Heart right ventricle (tissue), 16 donors: ENCODE results near the gene TMEM62. TPM values are rescaled to one million over a fixed set of nuclear protein-coding genes. Genes with fewer than 3 reads are reported as not detected.
"Not testable (repeated sequence)": the region's sequence is repeated elsewhere in the genome, so short reads cannot be mapped to it uniquely, and the experiment has no call there.

Experiments used
- ATAC-seq, 8 donors: fragments of 200-7000 bp; cut with Tn5 transposase; one replicate each; pipeline ENCODE4 v1.9.1; 2020; ENCODE audit warnings: mild to moderate bottlenecking in 8 of 8, moderate library complexity in 8 of 8, moderate number of reproducible peaks in 1 of 8
- DNase-seq, 2 donors: peaks; one replicate each; pipeline ENCODE4 v3.0.0-alpha.2; 2020
- H3K27ac ChIP-seq, 10 donors: fragments of 200-600 bp; sonication (generic) in 2 of 10; one replicate each; pipeline versions ENCODE4 v1.5.0 to v1.8.0; 2020 to 2022; ENCODE audit warnings: mild to moderate bottlenecking in 3 of 10
- H3K27me3 ChIP-seq, 7 donors: fragments of 200-600 bp; one replicate each; pipeline ENCODE4 v1.8.0; 2021 to 2022; ENCODE audit warnings: mild to moderate bottlenecking in 2 of 7
- H3K36me3 ChIP-seq, 9 donors: fragments of 200-600 bp; sonication (generic) in 1 of 9; one replicate each; pipeline versions ENCODE4 v1.5.0 to v1.8.0; 2020 to 2022; ENCODE audit warnings: mild to moderate bottlenecking in 2 of 9
- H3K4me1 ChIP-seq, 9 donors: fragments of 200-600 bp; sonication (generic) in 1 of 9; one replicate each; pipeline versions ENCODE4 v1.5.0 to v1.8.0; 2020 to 2022; ENCODE audit warnings: mild to moderate bottlenecking in 4 of 9
- H3K4me3 ChIP-seq, 10 donors: fragments of 200-600 bp; sonication (generic) in 2 of 10; one replicate each; pipeline versions ENCODE4 v1.5.0 to v1.8.0; 2020 to 2022; ENCODE audit warnings: mild to moderate bottlenecking in 7 of 10, moderate library complexity in 2 of 10
- H3K9me3 ChIP-seq, 11 donors: fragments of 200-600 bp in 10 of 11; sonication (generic) in 2 of 11; one replicate each; pipeline versions ENCODE4 v1.5.0 to v1.8.0; 2013 to 2022; ENCODE audit warnings: mild to moderate bottlenecking in 2 of 11, control low read depth in 1 of 11, moderate library complexity in 1 of 11
- CTCF ChIP-seq, 9 donors: fragments of 200-600 bp; sonication (generic) in 2 of 9; IDR thresholded peaks; one replicate each; pipeline versions ENCODE4 v1.5.0 to v1.8.0; 2021 to 2022; ENCODE audit warnings: antibody characterized with exemption in 9 of 9, mild to moderate bottlenecking in 5 of 9, moderate library complexity in 1 of 9
- WGBS, 2 donors: extraction: QIAGEN DNeasy Blood & Tissue Kit; methylation state at CpG; one replicate each; pipeline ENCODE4 v1.1.7; 2013; ENCODE audit warnings: inconsistent platforms in 1 of 2; 5-methylcytosine and 5-hydroxymethylcytosine counted together
- intact Hi-C, 10 donors: fragments of 100-400 bp; cut with DNase I; formaldehyde crosslinking; loops; one replicate each; pipeline versions ENCODE4 v1.11.1 to v1.14.2; 2022
- polyA plus RNA-seq, 2 donors: library from polyadenylated mRNA; stranded (reverse); fragments of 200-250 nt; gene quantifications; one replicate each; pipeline ENCODE4 v1.2.3, GENCODE V29; 2013
- total RNA-seq, 10 donors: library from RNA; stranded (reverse); fragmentation: NEBNext Ultra II Directional in 3 of 10; extraction: Animal tissue kit (Norgen Biotek cat#: 25700) in 3 of 10; gene quantifications; one replicate each; pipeline versions ENCODE4 v1.2.1 to v1.2.4, GENCODE V29; 2021 to 2023
- donor health status: Arrhythmogenic right ventricular cardiomyopathy.
- donor health status: ischemic (EF 13 %, LVEDD 7.1; RV severe dilation, severe dysfunction).
- donor health status: healthy with polysubstance abuse.
- donor health status: DM: no; HTN: yes; CAD: no.
- donor health status: DM: no; HTN: no; CAD: no.
- donor health status: ischemic (EF 25% LVEDD 6.9; RV normal size, moderate dysfunction).
- donor health status: ischemic (EF 25% LVEDD 5.7; RV mildly dilated, moderate dysfunction).
- donor health status: healthy.
- donor health status: DM: yes; HTN: yes; CAD: no.
- donor health status: Ischemic cardiomyopathy.
- donor health status: ischemic (EF 35%, LVEDD 5.7; RV mildly dilated, moderate dysfunction).
- donor health status: nonischemic (EF 11% LVEDD 7.7; RV severe dilation, severe dysfunction).
- donor health status: DM: yes; HTN: yes; CAD: no.
- donor health status: PGD.
- donor health status: ischemic (EF 29% LVEDD 5.4; RV normal size, mild dysfunction).
- donor health status: nonischemic (EF 23%, LVEDD 6.1; RV moderate dilation, normal function).

TMEM62 gene
- total and polyA plus RNA-seq, 12 donors: 7.6 to 13.9 (median 11.7) TPM

DNA sequence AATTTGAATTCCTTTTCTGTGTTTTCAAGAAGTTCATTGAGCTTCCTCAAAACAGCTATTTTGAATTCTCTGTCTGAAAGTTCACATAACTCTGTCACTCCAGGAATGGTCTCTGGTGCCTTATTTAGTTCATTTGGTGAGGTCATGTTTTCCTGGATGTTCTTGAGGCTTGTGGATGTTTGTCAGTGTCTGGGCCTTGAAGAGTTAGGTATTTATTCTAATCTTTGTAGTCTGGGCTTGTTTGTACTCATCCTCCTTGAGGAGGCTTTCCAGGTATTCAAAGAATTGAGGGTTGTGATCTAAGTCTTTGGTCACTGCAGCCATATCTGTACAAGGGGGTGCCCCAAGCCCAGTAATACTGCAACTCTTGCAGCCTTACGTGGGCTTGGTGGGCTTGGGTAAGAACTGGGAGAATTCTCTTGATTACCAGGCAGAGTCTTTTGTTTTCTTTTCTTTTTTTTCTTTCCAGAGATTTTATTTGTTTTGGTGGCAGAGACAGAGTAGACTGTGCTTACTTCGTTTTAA is 32.5 kb downstream of the TMEM62 start:
- WGBS, 2 donors: 95 to 100% methylated on average over 1 to 2 of the region's 2 CpGs
- TF ChIP-seq CTCF (IDR thresholded peaks at IDR 0.05): no peak
- H3K27ac ChIP-seq: no peak overlapping the region

DNA sequence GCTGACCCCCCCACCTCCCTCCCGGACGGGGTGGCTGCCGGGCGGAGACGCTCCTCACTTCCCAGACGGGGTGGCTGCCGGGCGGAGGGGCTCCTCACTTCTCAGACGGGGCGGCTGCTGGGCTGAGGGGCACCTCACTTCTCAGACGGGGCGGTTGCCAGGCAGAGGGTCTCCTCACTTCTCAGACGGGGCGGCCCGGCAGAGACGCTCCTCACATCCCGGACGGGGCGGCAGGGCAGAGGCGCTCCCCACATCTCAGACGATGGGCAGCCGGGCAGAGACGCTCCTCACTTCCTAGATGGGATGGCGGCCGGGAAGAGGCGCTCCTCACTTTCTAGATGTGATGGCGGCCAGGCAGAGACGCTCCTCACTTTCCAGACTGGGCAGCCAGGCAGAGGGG is 33.9 kb downstream of the TMEM62 start:
- Histone ChIP-seq H3K36me3 (peaks cover 0 to 79% (median 27%) of the 10 kb centered on the region in 9 donors), H3K4me1 (peaks cover 0 to 10% (median 0%) of the 10 kb centered on the region in 9 donors)
- H3K27me3 ChIP-seq, H3K9me3 ChIP-seq, intact Hi-C loops, DNase-seq, ATAC-seq, H3K4me3 ChIP-seq, H3K27ac ChIP-seq: not testable (repeated sequence)
- 97 to 98% methylated on average over 14 to 28 of the region's 28 CpGs for WGBS, 2 donors

More for the DNA sequence above, 32.5 kb downstream of the TMEM62 start:
- Histone ChIP-seq H3K4me3 (no peak overlapping the region), H3K4me1 (peaks cover 0 to 10% (median 0%) of the 10 kb centered on the region in 9 donors), H3K36me3 (peaks cover 0 to 79% (median 23%) of the 10 kb centered on the region in 9 donors), H3K27me3 (no peaks in the 10 kb centered on the region), H3K9me3 (no peaks in the 10 kb centered on the region)
- ATAC-seq: no peak
- intact Hi-C loops: no loop called here
- DNase-seq: no peak

DNA sequence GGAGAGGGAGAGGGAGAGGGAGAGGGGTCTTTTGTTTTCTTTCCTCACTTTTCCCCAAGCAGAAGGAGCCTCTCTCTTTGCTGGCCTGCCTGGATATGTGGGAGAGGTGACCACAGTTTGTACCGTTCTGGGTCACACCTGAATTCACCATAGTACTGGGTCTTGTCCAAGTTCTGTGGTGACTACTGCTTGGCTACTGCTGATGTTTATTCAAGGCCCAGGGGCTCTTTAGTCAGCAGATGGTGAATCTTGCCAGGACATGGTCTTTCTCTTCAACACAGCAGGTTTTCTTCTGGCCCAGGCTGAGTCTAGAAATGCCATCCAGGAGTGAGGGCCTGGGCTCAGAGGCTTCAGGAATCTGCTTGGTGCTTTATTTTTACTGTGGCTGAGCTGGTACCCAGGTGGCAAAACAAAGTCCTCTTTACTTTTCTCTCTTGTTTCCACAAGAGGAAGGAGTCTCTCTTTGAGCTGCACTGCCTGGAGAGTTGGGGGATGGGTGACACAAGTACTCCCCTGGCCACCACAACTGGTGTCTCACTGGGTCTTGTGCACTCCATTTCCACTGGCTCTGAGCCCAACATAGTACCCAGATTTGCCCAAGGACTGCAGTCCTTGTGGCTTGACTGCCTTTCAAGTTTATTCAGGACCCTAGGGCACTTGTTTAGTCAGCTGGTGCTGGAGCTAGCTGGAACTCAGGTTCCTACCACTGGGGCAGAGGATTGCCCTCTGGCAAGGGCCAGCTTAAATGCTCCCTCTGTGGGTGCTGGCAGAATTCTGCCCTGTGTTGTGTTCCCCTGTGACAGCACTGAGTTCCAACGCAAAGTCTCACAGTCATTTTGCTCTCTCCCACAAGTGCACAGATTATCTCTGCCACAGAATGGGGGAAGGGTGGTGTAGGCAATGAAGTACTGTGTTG is 35.1 kb downstream of the TMEM62 start:
- ATAC-seq: peak; percentile 49 to 96 (median 87)
- Histone ChIP-seq H3K36me3 (peaks cover 0 to 79% (median 35%) of the 10 kb centered on the region in 9 donors), H3K27ac (peak overlapping the region in 9 of 10 donors; percentile 20 to 73 (median 54)), H3K27me3 (no peaks in the 10 kb centered on the region), H3K4me1 (peaks cover 0 to 10% (median 0%) of the 10 kb centered on the region in 9 donors), H3K4me3 (no peak overlapping the region), H3K9me3 (peaks cover 0 to 8% (median 0%) of the 10 kb centered on the region in 11 donors)
- WGBS, 2 donors: 52 to 55% methylated on average over 2 of the region's 2 CpGs
- DNase-seq: peak in 1 of 2 donors; percentile 16
- intact Hi-C loops: no loop called here
- TF ChIP-seq CTCF (IDR thresholded peaks at IDR 0.05): peak in 1 of 9 donors; percentile 16

- no peak for ATAC-seq
These were observed 36.5 kb downstream of the TMEM62 start for GRCh38 chr15:43169888-43170287.

DNA sequence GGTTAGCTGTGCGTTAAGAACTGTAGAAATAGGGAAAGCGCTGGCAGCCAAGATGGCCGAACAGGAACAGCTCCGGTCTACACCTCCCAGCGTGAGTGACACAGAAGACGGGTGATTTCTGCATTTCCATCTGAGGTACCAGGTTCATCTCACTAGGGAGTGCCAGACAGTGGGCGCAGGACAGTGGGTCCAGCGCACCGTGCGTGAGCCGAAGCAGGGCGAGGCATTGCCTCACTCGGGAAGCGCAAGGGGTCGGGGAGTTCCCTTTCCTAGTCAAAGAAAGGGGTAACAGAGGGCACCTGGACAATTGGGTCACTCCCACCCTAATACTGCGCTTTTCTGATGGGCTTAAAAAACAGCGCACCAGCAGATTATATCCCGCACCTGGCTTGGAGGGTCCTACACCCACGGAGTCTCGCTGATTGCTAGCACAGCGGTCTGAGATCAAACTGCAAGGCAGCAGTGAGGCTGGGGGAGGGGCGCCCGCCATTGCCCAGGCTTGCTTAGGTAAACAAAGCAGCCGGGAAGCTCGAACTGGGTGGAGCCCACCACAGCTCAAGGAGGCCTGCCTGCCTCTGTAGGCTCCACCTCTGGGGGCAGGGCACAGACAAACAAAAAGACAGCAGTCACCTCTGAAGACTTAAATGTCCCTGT is 42.4 kb downstream of the TMEM62 start:
- ATAC-seq, DNase-seq, H3K4me1 ChIP-seq, H3K27ac ChIP-seq, H3K27me3 ChIP-seq, H3K9me3 ChIP-seq, H3K4me3 ChIP-seq, intact Hi-C loops: not testable (repeated sequence)
- peaks cover 0 to 83% (median 38%) of the 10 kb centered on the region in 9 donors for H3K36me3 ChIP-seq
- 97 to 99% methylated on average over 23 of the region's 25 CpGs for WGBS, 2 donors

More at GRCh38 chr15:43169888-43170287, 36.5 kb downstream of the TMEM62 start:
- no peaks in the 10 kb centered on the region for H3K27me3 ChIP-seq
- no peak overlapping the region for H3K27ac ChIP-seq
- H3K9me3 ChIP-seq: peaks cover 0 to 8% (median 0%) of the 10 kb centered on the region in 11 donors
- H3K4me1 ChIP-seq: peaks cover 0 to 10% (median 0%) of the 10 kb centered on the region in 9 donors
- intact Hi-C loops: no loop called here
- no peak for TF ChIP-seq CTCF (IDR thresholded peaks at IDR 0.05)
- WGBS, 2 donors: 75 to 77% methylated on average over 4 of the region's 4 CpGs
- H3K4me3 ChIP-seq: no peak overlapping the region
- no peak for DNase-seq
- peaks cover 0 to 79% (median 33%) of the 10 kb centered on the region in 9 donors for H3K36me3 ChIP-seq

GRCh38 chr15:43177147-43177546 is 43.8 kb downstream of the TMEM62 start:
- H3K27ac ChIP-seq, H3K4me1 ChIP-seq, ATAC-seq, H3K27me3 ChIP-seq, H3K9me3 ChIP-seq, intact Hi-C loops, H3K4me3 ChIP-seq, DNase-seq: not testable (repeated sequence)
- peaks cover 0 to 83% (median 25%) of the 10 kb centered on the region in 9 donors for H3K36me3 ChIP-seq
- WGBS, 2 donors: 91 to 100% methylated on average over 2 of the region's 2 CpGs
